K562 (cell line): ENCODE data around the gene MAGIX. TPM values are rescaled to one million over a fixed set of nuclear protein-coding genes. Genes with fewer than 3 reads are reported as not detected.

ENCODE experiments used
- ATF1 ChIP-seq, 2 experiments: fragments of 450-650 bp in 1 of 2; IDR thresholded peaks; 2 replicates each; pipeline ENCODE4 v1.6.1; 2016; ENCODE audit warnings: missing compliant biosample characterization in 1 of 2, missing genetic modification characterization in 1 of 2
- ATF4 ChIP-seq: fragments of 450-650 bp; formaldehyde crosslinking; IDR thresholded peaks from 2 replicates; pipeline ENCODE4 v1.4.0; 2022; ENCODE audit warnings: mild to moderate bottlenecking, moderate library complexity
- C11orf30 ChIP-seq: fragments of 450-650 bp; IDR thresholded peaks from 2 replicates; pipeline ENCODE4 v1.6.1; 2016; ENCODE audit warnings: low read depth, mild to moderate bottlenecking
- MGA ChIP-seq: fragments of 450-650 bp; IDR thresholded peaks from 2 replicates; pipeline ENCODE4 v1.6.1; 2016; ENCODE audit warnings: mild to moderate bottlenecking, moderate library complexity
- NR2C1 ChIP-seq, 2 experiments: fragments of 450-650 bp; IDR thresholded peaks; 2 replicates each; pipeline ENCODE4 v1.6.1; 2017; ENCODE audit warnings: mild to moderate bottlenecking in 2 of 2, antibody characterized with exemption in 1 of 2, inconsistent platforms in 1 of 2, missing compliant biosample characterization in 1 of 2, missing genetic modification characterization in 1 of 2
- SAFB2 ChIP-seq: fragments of 200-400 bp; formaldehyde crosslinking; IDR thresholded peaks from 2 replicates; pipeline ENCODE4 v1.6.1; 2018; ENCODE audit warnings: borderline replicate concordance, low read length, low read depth, moderate library complexity; ENCODE audit not compliant: severe bottlenecking
- TAF9B ChIP-seq: fragments of 450-650 bp; IDR thresholded peaks from 2 replicates; pipeline ENCODE4 v1.6.1; 2018; ENCODE audit warnings: mild to moderate bottlenecking; ENCODE audit not compliant: partially characterized antibody
- ZBTB49 ChIP-seq: sonication (generic); formaldehyde crosslinking; IDR thresholded peaks from 2 replicates; pipeline ENCODE4 v1.8.0; 2022; ENCODE audit warnings: missing genetic modification reagents, mild to moderate bottlenecking, borderline replicate concordance
- ZNF316 ChIP-seq: fragments of 450-650 bp; IDR thresholded peaks from 2 replicates; pipeline ENCODE4 v1.6.1; 2016
- ZSCAN29 ChIP-seq: fragments of 450-650 bp; IDR thresholded peaks from 2 replicates; pipeline ENCODE4 v1.6.1; 2017
- polyA plus RNA-seq, 8 experiments: library from polyadenylated mRNA; depleted of rRNA in 4 of 8; stranded (reverse) in 5 of 8; unstranded in 3 of 8; fragments of >200 nt; fragmentation: Nextera tagmentation in 2 of 8; fragmentation: Illumina TruSeq in 1 of 8; extraction: Ambion mirVana in 2 of 8; extraction: Trizol in 1 of 8; gene quantifications; 2 replicates each; pipeline versions ENCODE4 v1.2.1 to v1.2.3, GENCODE V29; 2011 to 2014; ENCODE audit warnings: inconsistent platforms in 1 of 8, missing spikeins in 1 of 8
- total RNA-seq, 7 experiments: library from RNA; depleted of rRNA in 6 of 7; stranded (reverse); fragments of >200 nt in 6 of 7; fragmentation: Illumina TruSeq in 2 of 7; extraction: Trizol in 2 of 7; gene quantifications; 2 replicates each; pipeline versions ENCODE4 v1.2.1 to v1.2.3, GENCODE V29; 2011 to 2021; ENCODE audit warnings: low replicate concordance in 1 of 7

Gene MAGIX
- total and polyA plus RNA-seq, 9 of the 15 experiments (the other 6 are each of a cell fraction or from before 2014, with no cell fraction given) = 0.08 to 3.5 (median 0.47) TPM

GRCh38 chrX:49155900-49156837 is 6.4 kb upstream of the MAGIX start (continued):
- TF ChIP-seq TAF9B (no peak), ZNF316 (no peak), SAFB2 (no peak), ZSCAN29 (no peak), C11orf30 (no peak), MGA (peak; percentile 96), ATF1 (CRISPR knock-in tag; IDR thresholded peaks at IDR 0.05) (no peak), ATF1 (tag; IDR thresholded peaks at IDR 0.05) (peak; percentile 46), ATF4 (CRISPR knock-in tag) (no peak), ZBTB49 (CRISPR knock-in tag) (no peak), NR2C1 (IDR thresholded peaks at IDR 0.05) (peak; percentile 32; the same call in 1 of the 2 replicates), NR2C1 (tag; IDR thresholded peaks at IDR 0.05) (peak; percentile 56; the same call in 1 of the 2 replicates)
